GM12892 (cell line): ENCODE measurements around the gene SCIMP.

Source experiments
- POLR2A ChIP-seq: IDR thresholded peaks from 2 replicates; pipeline ENCODE4 v1.6.1; 2011; ENCODE audit warnings: low read depth, low read length, control low read depth
- POLR2AphosphoS5 ChIP-seq: IDR thresholded peaks from 2 replicates; pipeline ENCODE4 v1.6.1; 2011; ENCODE audit warnings: low read depth, low read length, control low read depth

GRCh38 chr17:5264893-5265292 is 30.2 kb upstream of the SCIMP start:
- TF ChIP-seq POLR2AphosphoS5: no peak
- no peak for TF ChIP-seq POLR2A
